ENCODE data around the gene OPN1MW2.
"Not testable (repeated sequence)": the region's sequence is repeated elsewhere in the genome, so short reads cannot be mapped to it uniquely, and the experiment has no call there.

Gene OPN1MW2

DNA sequence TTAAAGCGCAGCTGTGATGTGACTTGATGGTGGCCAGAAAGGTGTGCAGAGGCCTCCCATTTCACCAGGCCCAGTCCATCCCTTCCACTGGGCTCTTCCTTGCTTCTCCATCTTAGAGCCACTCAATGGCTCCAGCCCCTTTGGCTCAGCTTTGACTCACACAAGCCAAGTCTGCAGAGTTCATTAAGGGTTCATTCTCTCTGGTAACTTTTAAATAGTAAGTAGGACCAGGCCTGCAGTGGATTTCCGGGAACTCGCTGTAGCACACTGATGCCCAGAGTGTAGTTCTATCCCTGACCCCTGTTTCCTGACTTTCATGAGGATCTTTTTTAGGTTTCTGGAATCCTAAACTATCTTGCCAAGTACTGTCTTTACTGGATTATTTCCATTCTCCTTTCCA lies 49.7 kb downstream of the OPN1MW2 start:
- H3K27me3 ChIP-seq (ENCODE audit: control insufficient read depth in 1 of 2, insufficient read depth in 2 of 2, low read length in 2 of 2); H3K27ac ChIP-seq (ENCODE audit: low read length); H3K36me3 ChIP-seq (ENCODE audit: control insufficient read depth in 2 of 2, insufficient read depth in 2 of 2, low read length in 2 of 2); H3K4me1 ChIP-seq (ENCODE audit: control insufficient read depth, insufficient read depth, low read length); H3K9me3 ChIP-seq (ENCODE audit: control insufficient read depth in 2 of 2, low read length in 2 of 2); H3K9ac ChIP-seq (ENCODE audit: low read length in 2 of 2); H3K4me3 ChIP-seq (ENCODE audit: low read length in 2 of 2): not testable (repeated sequence)
